SHP77 (cell line): ENCODE results near the gene SHANK3.

ENCODE experiments used
- DNase-seq, 2 experiments: peaks; one replicate each; lab custom pipeline; 2025; lab: John Stamatoyannopoulos, UW

The SHANK3 gene

GRCh38 chr22:50713571-50714056, 41.0 kb downstream of the SHANK3 start:
- DNase-seq = no peak

- DNase-seq = no peak
Measured at GRCh38 chr22:50714150-50714549, 41.5 kb downstream of the SHANK3 start.

GRCh38 chr22:50714631-50715179, 42.1 kb downstream of the SHANK3 start:
- no peak for DNase-seq

GRCh38 chr22:50715250-50715649, 42.6 kb downstream of the SHANK3 start:
- no peak for DNase-seq

- DNase-seq = no peak
Measured at GRCh38 chr22:50715776-50716175, 43.2 kb downstream of the SHANK3 start.

GRCh38 chr22:50716290-50717024, 43.8 kb downstream of the SHANK3 start:
- DNase-seq = no peak

- DNase-seq = no peak
Measured at GRCh38 chr22:50717709-50718351, 45.2 kb downstream of the SHANK3 start.

- DNase-seq = no peak
Measured at GRCh38 chr22:50718352-50718709, 45.7 kb downstream of the SHANK3 start.

GRCh38 chr22:50719814-50720300, 47.2 kb downstream of the SHANK3 start:
- DNase-seq = no peak

- no peak for DNase-seq
Measured at GRCh38 chr22:50720301-50721256, 48.0 kb downstream of the SHANK3 start.

- no peak for DNase-seq
Measured at GRCh38 chr22:50721257-50721844, 48.7 kb downstream of the SHANK3 start.

- no peak for DNase-seq
Measured at GRCh38 chr22:50722048-50722701, 49.6 kb downstream of the SHANK3 start.
